ENCODE measurements around the gene CTAGE15.
"Not testable (repeated sequence)": the region's sequence is repeated elsewhere in the genome, so short reads cannot be mapped to it uniquely, and the experiment has no call there.

The CTAGE15 gene

GRCh38 chr7:143571501-143571900 lies at the start of gene CTAGE15:
TSS of gene CTAGE15 (plus strand) at chr7:143571801. CDS start at chr7:143571818, 17 bp downstream.
- DNase-seq (ENCODE audit: low spot score), result not testable (repeated sequence)

- DNase-seq (ENCODE audit: low spot score), result not testable (repeated sequence)
These were observed 49.2 kb upstream of the CTAGE15 start for GRCh38 chr7:143522309-143522916.

- not testable (repeated sequence) for DNase-seq (ENCODE audit: low spot score)
These were observed 40.3 kb upstream of the CTAGE15 start for GRCh38 chr7:143531169-143531926.

GRCh38 chr7:143531932-143532331 lies 39.7 kb upstream of the CTAGE15 start:
- not testable (repeated sequence) for DNase-seq (ENCODE audit: low spot score)

GRCh38 chr7:143533213-143533839 lies 38.3 kb upstream of the CTAGE15 start:
- not testable (repeated sequence) for DNase-seq (ENCODE audit: low spot score)

- DNase-seq (ENCODE audit: low spot score), result not testable (repeated sequence)
These were observed 35.2 kb upstream of the CTAGE15 start for GRCh38 chr7:143536443-143536842.

GRCh38 chr7:143543288-143544038 lies 28.1 kb upstream of the CTAGE15 start:
- DNase-seq (ENCODE audit: low spot score), result not testable (repeated sequence)

GRCh38 chr7:143555968-143556367 lies 15.6 kb upstream of the CTAGE15 start:
- not testable (repeated sequence) for DNase-seq (ENCODE audit: low spot score)

- not testable (repeated sequence) for DNase-seq (ENCODE audit: low spot score)
These were observed 8.3 kb upstream of the CTAGE15 start for GRCh38 chr7:143563306-143563705.

GRCh38 chr7:143566001-143566400 lies 5.6 kb upstream of the CTAGE15 start:
- not testable (repeated sequence) for DNase-seq (ENCODE audit: low spot score)

GRCh38 chr7:143588183-143588582 lies 16.6 kb downstream of the CTAGE15 start:
- not testable (repeated sequence) for DNase-seq (ENCODE audit: low spot score)

GRCh38 chr7:143589897-143590296 lies 18.3 kb downstream of the CTAGE15 start:
- not testable (repeated sequence) for DNase-seq (ENCODE audit: low spot score)

- DNase-seq (ENCODE audit: low spot score), result not testable (repeated sequence)
These were observed 26.5 kb downstream of the CTAGE15 start for GRCh38 chr7:143598086-143598485.

GRCh38 chr7:143603549-143603948 lies 31.9 kb downstream of the CTAGE15 start:
- DNase-seq (ENCODE audit: low spot score), result not testable (repeated sequence)

- not testable (repeated sequence) for DNase-seq (ENCODE audit: low spot score)
These were observed 34.5 kb downstream of the CTAGE15 start for GRCh38 chr7:143606088-143606487.

- not testable (repeated sequence) for DNase-seq (ENCODE audit: low spot score)
These were observed 43.9 kb downstream of the CTAGE15 start for GRCh38 chr7:143615545-143615944.

GRCh38 chr7:143617204-143617603 lies 45.6 kb downstream of the CTAGE15 start:
- DNase-seq (ENCODE audit: low spot score), result not testable (repeated sequence)

GRCh38 chr7:143620058-143620457 lies 48.5 kb downstream of the CTAGE15 start:
- not testable (repeated sequence) for DNase-seq (ENCODE audit: low spot score)

- not testable (repeated sequence) for DNase-seq (ENCODE audit: low spot score)
These were observed 49.0 kb downstream of the CTAGE15 start, which contains the start of gene TCAF2 for GRCh38 chr7:143620646-143621045. TSS of gene TCAF2 (plus strand) at chr7:143620974.

GRCh38 chr7:143621175-143621574 lies 49.6 kb downstream of the CTAGE15 start:
- DNase-seq (ENCODE audit: low spot score), result not testable (repeated sequence)

GRCh38 chr7:143622130-143622529 lies 50.5 kb downstream of the CTAGE15 start:
- DNase-seq (ENCODE audit: low spot score), result not testable (repeated sequence)
